ENCODE results near the gene SLC10A4. TPM values are rescaled to one million over a fixed set of nuclear protein-coding genes. Genes with fewer than 3 reads are reported as not detected.

The SLC10A4 gene
- total and polyA plus RNA-seq, 2 of the 4 experiments (the other 2 are of a cell fraction): not detected

DNA sequence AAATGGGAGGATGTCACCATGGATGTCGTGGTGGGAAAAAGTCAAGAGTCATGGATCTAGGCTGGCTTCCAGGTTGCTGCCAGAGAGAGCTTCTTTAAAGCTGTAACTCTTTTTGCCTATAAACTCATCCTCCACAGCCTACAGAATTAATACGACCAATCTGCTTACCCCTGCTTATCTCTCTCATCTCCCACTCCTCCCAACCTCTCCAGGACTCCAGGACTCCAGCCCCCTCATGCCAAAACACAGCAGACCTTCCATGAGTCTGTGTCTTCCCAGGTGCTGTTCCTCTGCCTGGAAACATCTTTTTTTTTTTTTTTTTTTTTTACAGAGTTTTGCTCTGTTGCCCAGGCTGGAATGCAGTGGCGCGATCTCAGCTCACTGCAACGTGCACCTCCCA is 15.3 kb upstream of the SLC10A4 start:
- in situ Hi-C loops (cut with MboI; ENCODE audit: low sequenced_read_pairs) (no loop called here), intact Hi-C loops (cut with micrococcal nuclease) (no loop called here), dilution Hi-C loops (cut with HindIII; ENCODE audit: low sequenced_read_pairs, unreplicated experiment) (no loop called here)
- BruUV-seq (replicated peaks): no TSS peak
- CTCF ChIA-PET: no interaction called here
- H4K5ac ChIP-seq (ENCODE audit: low read depth, low read length): no peak overlapping the region
- WGBS, 2 experiments (ENCODE audit: extremely low coverage in 2 of 2, insufficient read length in 1 of 2): 45% methylated on average over 1 of the region's 5 CpGs; no CpG with 5 or more reads in 1 of the 2 experiments
- H3K56ac ChIP-seq (ENCODE audit: extremely low read depth, insufficient read depth, low read length): no peak overlapping the region
- no peak overlapping the region for H2AK5ac ChIP-seq (ENCODE audit: low read depth, low read length)
- no peak overlapping the region for H2AK9ac ChIP-seq (replicated peaks; ENCODE audit: low read depth, low read length, poor library complexity)
- H2BK5ac ChIP-seq (ENCODE audit: low read depth, low read length, poor library complexity, severe bottlenecking): no peak overlapping the region
- H3K4ac ChIP-seq (ENCODE audit: low read depth, low read length): no peak overlapping the region
- DNase-seq: no peak
- H3K9me1 ChIP-seq (ENCODE audit: insufficient read depth, low read length): no peaks in the 10 kb centered on the region
- no peak overlapping the region for H3K9ac ChIP-seq (ENCODE audit: low read depth, low read length)
- H3K4me2 ChIP-seq (ENCODE audit: low read depth, low read length): no peak overlapping the region
- POLR2A ChIA-PET (ENCODE audit: unreplicated experiment): no interaction called here
- no peak overlapping the region for H3K4me3 ChIP-seq (ENCODE audit: insufficient read depth, low read depth, low read length)
- no peaks in the 10 kb centered on the region for H4K20me1 ChIP-seq (ENCODE audit: insufficient read depth, low read length)
- H2BK15ac ChIP-seq (ENCODE audit: low read depth, low read length): no peak overlapping the region
- no peak for ATAC-seq (ENCODE audit: low read depth)
- TF ChIP-seq CEBPB (IDR thresholded peaks at IDR 0.05; ENCODE audit: low read depth, low read length) (no peak), FOS (IDR thresholded peaks at IDR 0.05; ENCODE audit: low read depth, low read length) (no peak), RAD21 (IDR thresholded peaks at IDR 0.05; ENCODE audit: low read length) (no peak), RFX5 (IDR thresholded peaks at IDR 0.05; ENCODE audit: low read depth, low read length) (no peak), NFE2L2 (IDR thresholded peaks at IDR 0.05; ENCODE audit: low read depth, low read length) (no peak), POLR2A (IDR thresholded peaks at IDR 0.05; ENCODE audit: low read depth, low read length) (no peak), RCOR1 (IDR thresholded peaks at IDR 0.05; ENCODE audit: insufficient replicate concordance, low read length) (no peak)
- no peak overlapping the region for H2AFZ ChIP-seq (replicated peaks; ENCODE audit: low read length, poor library complexity)
- H3K14ac ChIP-seq (replicated peaks; ENCODE audit: low read depth, low read length): no peak overlapping the region
- peaks cover 2% of the 10 kb centered on the region; the same call in 1 of the 2 replicates for H3K9me3 ChIP-seq (ENCODE audit: control insufficient read depth, insufficient read depth, low read length)
- no peak overlapping the region for H4K91ac ChIP-seq (ENCODE audit: insufficient read depth, low read depth, low read length)
- peaks cover 6% of the 10 kb centered on the region for H3K27me3 ChIP-seq (ENCODE audit: control insufficient read depth, insufficient read depth, low read length)
- no peak overlapping the region for H4K8ac ChIP-seq (ENCODE audit: low read depth in 2 of 2, low read length in 2 of 2)
- H3K36me3 ChIP-seq (ENCODE audit: control insufficient read depth, insufficient read depth, low read length): no peaks in the 10 kb centered on the region
- H2BK120ac ChIP-seq (ENCODE audit: low read depth, low read length): no peak overlapping the region
- H3K23ac ChIP-seq (ENCODE audit: low read depth, low read length): no peak overlapping the region
- no peak overlapping the region for H2BK20ac ChIP-seq (ENCODE audit: low read depth, low read length)
- no peaks in the 10 kb centered on the region for H3K79me1 ChIP-seq (ENCODE audit: low read depth in 1 of 2, low read length in 2 of 2)
- no peaks in the 10 kb centered on the region for H3K4me1 ChIP-seq (ENCODE audit: control insufficient read depth, insufficient read depth, low read length)
- H3K27ac ChIP-seq (ENCODE audit: insufficient read depth, low read length): no peak overlapping the region
- H3K18ac ChIP-seq (ENCODE audit: low read depth, low read length): no peak overlapping the region
